Astrocyte (in vitro differentiated cells and primary cell): ENCODE results near the gene TRPM2.
"Not testable (repeated sequence)": the region's sequence is repeated elsewhere in the genome, so short reads cannot be mapped to it uniquely, and the experiment has no call there.

Source experiments
- CTCF ChIP-seq: IDR thresholded peaks from 2 replicates; pipeline ENCODE4 v1.5.1; 2011; ENCODE audit warnings: low read depth, mild to moderate bottlenecking, inconsistent platforms, low read length, moderate library complexity; ENCODE audit not compliant: insufficient read depth
- EZH2 ChIP-seq: IDR thresholded peaks from 2 replicates; pipeline ENCODE4 v1.6.1; 2012; ENCODE audit warnings: mild to moderate bottlenecking, low read length, inconsistent platforms; ENCODE audit not compliant: insufficient read depth

GRCh38 chr21:44417621-44418107 is 64.2 kb downstream of the TRPM2 start:
- TF ChIP-seq CTCF, EZH2: not testable (repeated sequence)
